IgD-negative memory B cell (primary cell): ENCODE measurements around the gene MAP4K5. TPM values are rescaled to one million over a fixed set of nuclear protein-coding genes. Genes with fewer than 3 reads are reported as not detected.

Experiments used
- H3K27ac Mint-ChIP-seq, 3 donors: one replicate each; pipeline ENCODE4 v1.8.0; 2020 to 2022; ENCODE audit warnings: mild to moderate bottlenecking in 3 of 3, mixed read lengths in 3 of 3, moderate library complexity in 1 of 3
- H3K27me3 Mint-ChIP-seq: one replicate; pipeline ENCODE4 v1.8.0; 2021; ENCODE audit warnings: mixed read lengths
- H3K36me3 Mint-ChIP-seq: one replicate; pipeline ENCODE4 v1.8.0; 2020; ENCODE audit warnings: mild to moderate bottlenecking, mixed read lengths
- H3K4me1 Mint-ChIP-seq, 3 donors: one replicate each; pipeline ENCODE4 v1.8.0; 2020 to 2022; ENCODE audit warnings: mixed read lengths in 3 of 3, mild to moderate bottlenecking in 1 of 3
- H3K4me3 Mint-ChIP-seq, 4 donors: one replicate each; pipeline ENCODE4 v1.8.0; 2020 to 2022; ENCODE audit warnings: mild to moderate bottlenecking in 4 of 4, mixed read lengths in 4 of 4, moderate library complexity in 3 of 4
- H3K9me3 Mint-ChIP-seq, 3 donors: one replicate each; pipeline ENCODE4 v1.8.0; 2020 to 2021; ENCODE audit warnings: mixed read lengths in 3 of 3, mild to moderate bottlenecking in 1 of 3
- polyA plus RNA-seq: library from polyadenylated mRNA; unstranded; fragments of 300-500 nt; fragmentation: Illumina TruSeq; gene quantifications from one replicate; pipeline ENCODE4 v1.2.3, GENCODE V29; 2021

The MAP4K5 gene
- polyA plus RNA-seq, 1 donor from 2014 or later: 35.4 TPM

- Mint-ChIP-seq H3K4me1 (no peaks in the 10 kb centered on the region), H3K4me3 (no peak overlapping the region), H3K27ac (no peak overlapping the region), H3K36me3 (peaks cover 17% of the 10 kb centered on the region), H3K9me3 (peaks cover 0 to 2% (median 0%) of the 10 kb centered on the region in 3 donors), H3K27me3 (no peaks in the 10 kb centered on the region)
Observed at GRCh38 chr14:50421499-50421898, 110.9 kb downstream of the MAP4K5 start.

GRCh38 chr14:50417853-50418252 is 114.5 kb downstream of the MAP4K5 start:
- Mint-ChIP-seq H3K27me3 (no peaks in the 10 kb centered on the region), H3K27ac (no peak overlapping the region), H3K4me3 (no peak overlapping the region), H3K36me3 (peaks cover 20% of the 10 kb centered on the region), H3K9me3 (peaks cover 0 to 5% (median 3%) of the 10 kb centered on the region in 3 donors), H3K4me1 (peaks cover 0 to 1% (median 0%) of the 10 kb centered on the region in 3 donors)

GRCh38 chr14:50410921-50411320 is 121.4 kb downstream of the MAP4K5 start:
- Mint-ChIP-seq H3K4me3 (no peak overlapping the region), H3K9me3 (peaks cover 4 to 18% (median 9%) of the 10 kb centered on the region in 3 donors), H3K27me3 (no peaks in the 10 kb centered on the region), H3K4me1 (peaks cover 0 to 3% (median 3%) of the 10 kb centered on the region in 3 donors), H3K27ac (no peak overlapping the region), H3K36me3 (peaks cover 6% of the 10 kb centered on the region)

GRCh38 chr14:50410071-50410470 is 122.3 kb downstream of the MAP4K5 start:
- peaks cover 6% of the 10 kb centered on the region for H3K36me3 Mint-ChIP-seq
- H3K27ac Mint-ChIP-seq: no peak overlapping the region
- H3K9me3 Mint-ChIP-seq: peaks cover 4 to 22% (median 9%) of the 10 kb centered on the region in 3 donors

GRCh38 chr14:50407111-50407812 is 125.1 kb downstream of the MAP4K5 start:
- Mint-ChIP-seq H3K4me3 (no peak overlapping the region), H3K27me3 (no peaks in the 10 kb centered on the region), H3K4me1 (peaks cover 0 to 8% (median 3%) of the 10 kb centered on the region in 3 donors), H3K9me3 (peaks cover 4 to 19% (median 6%) of the 10 kb centered on the region in 3 donors), H3K27ac (no peak overlapping the region), H3K36me3 (peaks cover 4% of the 10 kb centered on the region)

More at GRCh38 chr14:50410071-50410470, 122.3 kb downstream of the MAP4K5 start:
- Mint-ChIP-seq H3K27me3 (no peaks in the 10 kb centered on the region), H3K4me3 (no peak overlapping the region), H3K4me1 (peaks cover 0 to 3% (median 3%) of the 10 kb centered on the region in 3 donors)

GRCh38 chr14:50403419-50403818 is 128.9 kb downstream of the MAP4K5 start:
- Mint-ChIP-seq H3K4me3 (no peak overlapping the region), H3K4me1 (peaks cover 0 to 12% (median 3%) of the 10 kb centered on the region in 3 donors), H3K27me3 (no peaks in the 10 kb centered on the region), H3K9me3 (peaks cover 0 to 15% (median 2%) of the 10 kb centered on the region in 3 donors), H3K36me3 (peaks cover 2% of the 10 kb centered on the region), H3K27ac (peak overlapping the region; percentile 23 to 45 (median 36))

GRCh38 chr14:50402965-50403364 is 129.4 kb downstream of the MAP4K5 start:
- Mint-ChIP-seq H3K27me3 (no peaks in the 10 kb centered on the region), H3K4me1 (peaks cover 3 to 12% (median 3%) of the 10 kb centered on the region in 3 donors), H3K9me3 (peaks cover 0 to 15% (median 2%) of the 10 kb centered on the region in 3 donors), H3K4me3 (no peak overlapping the region), H3K36me3 (peaks cover 2% of the 10 kb centered on the region), H3K27ac (peak overlapping the region in 1 of 3 donors; percentile 23)

GRCh38 chr14:50400461-50400860 is 131.9 kb downstream of the MAP4K5 start:
- Mint-ChIP-seq H3K27me3 (peaks cover 2% of the 10 kb centered on the region), H3K4me3 (no peak overlapping the region), H3K36me3 (no peaks in the 10 kb centered on the region), H3K4me1 (peaks cover 9 to 20% (median 10%) of the 10 kb centered on the region in 3 donors), H3K9me3 (no peaks in the 10 kb centered on the region), H3K27ac (no peak overlapping the region)

- Mint-ChIP-seq H3K4me3 (no peak overlapping the region), H3K4me1 (peaks cover 10 to 21% (median 12%) of the 10 kb centered on the region in 3 donors), H3K36me3 (no peaks in the 10 kb centered on the region), H3K27ac (no peak overlapping the region), H3K27me3 (peaks cover 2% of the 10 kb centered on the region), H3K9me3 (no peaks in the 10 kb centered on the region)
Observed at GRCh38 chr14:50399251-50400032, 132.9 kb downstream of the MAP4K5 start.

GRCh38 chr14:50398189-50398580 is 134.2 kb downstream of the MAP4K5 start:
- Mint-ChIP-seq H3K4me1 (peaks cover 15 to 26% (median 15%) of the 10 kb centered on the region in 3 donors), H3K4me3 (peak overlapping the region in 2 of 4 donors; percentile 34 to 82), H3K9me3 (no peaks in the 10 kb centered on the region), H3K36me3 (no peaks in the 10 kb centered on the region), H3K27ac (no peak overlapping the region), H3K27me3 (peaks cover 2% of the 10 kb centered on the region)

GRCh38 chr14:50397390-50398188 is 134.8 kb downstream of the MAP4K5 start:
- peaks cover 2% of the 10 kb centered on the region for H3K27me3 Mint-ChIP-seq
- H3K9me3 Mint-ChIP-seq: no peaks in the 10 kb centered on the region
- H3K4me3 Mint-ChIP-seq: peak overlapping the region; percentile 82 to 93 (median 88)
- no peaks in the 10 kb centered on the region for H3K36me3 Mint-ChIP-seq
- H3K4me1 Mint-ChIP-seq: peaks cover 15 to 25% (median 16%) of the 10 kb centered on the region in 3 donors
- H3K27ac Mint-ChIP-seq: no peak overlapping the region

- peak within 1 kb of the TSS; percentile 82 to 97 (median 92) for H3K4me3 Mint-ChIP-seq
- peaks cover 15 to 25% (median 16%) of the 10 kb centered on the region in 3 donors for H3K4me1 Mint-ChIP-seq
Observed at GRCh38 chr14:50396631-50397389, 135.6 kb downstream of the MAP4K5 start, which contains the start of gene CDKL1. CDKL1 (minus strand) TSS chr14:50396881; CDS start chr14:50395868, 1,013 bp downstream.

GRCh38 chr14:50395448-50395847 is 136.9 kb downstream of the MAP4K5 start:
- Mint-ChIP-seq H3K4me3 (peak overlapping the region in 3 of 4 donors; percentile 63 to 97 (median 95)), H3K27ac (peak overlapping the region in 1 of 3 donors; percentile 97), H3K36me3 (no peaks in the 10 kb centered on the region), H3K27me3 (peaks cover 2% of the 10 kb centered on the region), H3K4me1 (peaks cover 15 to 25% (median 16%) of the 10 kb centered on the region in 3 donors), H3K9me3 (no peaks in the 10 kb centered on the region)

More at GRCh38 chr14:50396631-50397389, 135.6 kb downstream of the MAP4K5 start, which contains the start of gene CDKL1:
- H3K36me3 Mint-ChIP-seq: no peaks in the 10 kb centered on the region
- no peaks in the 10 kb centered on the region for H3K9me3 Mint-ChIP-seq
- H3K27ac Mint-ChIP-seq: peak within 1 kb of the TSS in 1 of 3 donors; percentile 97
- H3K27me3 Mint-ChIP-seq: peaks cover 2% of the 10 kb centered on the region

GRCh38 chr14:50394713-50395112 is 137.7 kb downstream of the MAP4K5 start:
- H3K4me3 Mint-ChIP-seq: peak overlapping the region in 1 of 4 donors; percentile 63
- H3K27ac Mint-ChIP-seq: no peak overlapping the region
- H3K36me3 Mint-ChIP-seq: no peaks in the 10 kb centered on the region
- no peaks in the 10 kb centered on the region for H3K9me3 Mint-ChIP-seq
- peaks cover 2% of the 10 kb centered on the region for H3K27me3 Mint-ChIP-seq
- H3K4me1 Mint-ChIP-seq: peaks cover 15 to 21% (median 16%) of the 10 kb centered on the region in 3 donors
